ENCODE data around the gene KIAA1549. TPM values are rescaled to one million over a fixed set of nuclear protein-coding genes. Genes with fewer than 3 reads are reported as not detected.
A peak's percentile ranks its signal among the peaks of the same experiment; 100 is the strongest.

KIAA1549 gene
- total RNA-seq, 4 donors from 2014 or later: 0.11 to 2.1 (median 0.28) TPM

DNA sequence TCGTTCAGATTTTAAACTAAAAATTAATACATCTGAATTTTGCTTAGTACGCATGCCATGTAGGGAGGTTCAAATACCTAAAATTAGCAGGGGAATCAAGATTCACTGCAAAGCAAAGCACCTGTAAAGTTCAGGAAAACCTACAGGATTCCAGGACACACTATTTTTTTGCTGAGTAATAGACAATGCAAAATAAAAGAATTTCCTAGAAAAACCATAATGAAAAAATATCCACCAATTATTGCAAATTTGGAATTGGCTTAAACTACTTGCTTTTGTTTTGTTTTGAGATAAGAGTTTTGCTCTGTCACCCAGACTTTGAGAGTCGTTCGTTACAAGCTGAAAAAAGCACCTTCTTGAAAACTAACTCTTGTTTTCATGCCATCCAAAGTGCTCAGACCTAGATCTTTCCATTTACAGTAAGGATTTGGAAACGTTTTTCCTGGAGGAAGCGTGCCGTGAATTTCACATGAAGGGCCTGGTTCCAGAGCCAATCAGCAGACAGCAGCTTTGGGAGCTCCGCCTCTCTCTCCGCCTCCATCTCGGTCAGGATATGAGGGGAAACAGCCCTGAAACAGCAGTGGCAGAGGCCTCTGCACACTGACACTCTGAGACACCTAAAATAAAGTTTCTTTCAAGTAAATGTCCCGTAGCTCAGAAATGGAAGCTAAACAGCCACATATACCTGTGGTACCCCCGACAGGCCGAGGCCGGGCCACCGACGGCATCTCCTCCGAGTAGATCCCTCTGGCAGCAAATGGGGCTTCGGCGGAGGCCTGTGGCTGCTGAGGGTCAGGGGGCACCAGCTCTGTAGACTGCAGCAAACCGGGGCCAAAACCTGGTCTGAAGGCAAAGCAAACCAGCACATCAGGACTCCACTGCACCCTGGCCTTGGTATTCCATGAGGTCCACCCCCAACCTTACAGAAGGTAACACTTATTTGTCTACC is 137.3 kb downstream of the KIAA1549 start:
- TF ChIP-seq, protein P1, sequence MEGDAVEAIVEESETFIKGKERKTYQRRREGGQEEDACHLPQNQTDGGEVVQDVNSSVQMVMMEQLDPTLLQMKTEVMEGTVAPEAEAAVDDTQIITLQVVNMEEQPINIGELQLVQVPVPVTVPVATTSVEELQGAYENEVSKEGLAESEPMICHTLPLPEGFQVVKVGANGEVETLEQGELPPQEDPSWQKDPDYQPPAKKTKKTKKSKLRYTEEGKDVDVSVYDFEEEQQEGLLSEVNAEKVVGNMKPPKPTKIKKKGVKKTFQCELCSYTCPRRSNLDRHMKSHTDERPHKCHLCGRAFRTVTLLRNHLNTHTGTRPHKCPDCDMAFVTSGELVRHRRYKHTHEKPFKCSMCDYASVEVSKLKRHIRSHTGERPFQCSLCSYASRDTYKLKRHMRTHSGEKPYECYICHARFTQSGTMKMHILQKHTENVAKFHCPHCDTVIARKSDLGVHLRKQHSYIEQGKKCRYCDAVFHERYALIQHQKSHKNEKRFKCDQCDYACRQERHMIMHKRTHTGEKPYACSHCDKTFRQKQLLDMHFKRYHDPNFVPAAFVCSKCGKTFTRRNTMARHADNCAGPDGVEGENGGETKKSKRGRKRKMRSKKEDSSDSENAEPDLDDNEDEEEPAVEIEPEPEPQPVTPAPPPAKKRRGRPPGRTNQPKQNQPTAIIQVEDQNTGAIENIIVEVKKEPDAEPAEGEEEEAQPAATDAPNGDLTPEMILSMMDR (IDR thresholded peaks at IDR 0.05): no peak
- no peak for TF ChIP-seq POLR2A (IDR thresholded peaks at IDR 0.05)
- no peak for DNase-seq
- intact Hi-C loops (cut with DNase I): no loop called here

DNA sequence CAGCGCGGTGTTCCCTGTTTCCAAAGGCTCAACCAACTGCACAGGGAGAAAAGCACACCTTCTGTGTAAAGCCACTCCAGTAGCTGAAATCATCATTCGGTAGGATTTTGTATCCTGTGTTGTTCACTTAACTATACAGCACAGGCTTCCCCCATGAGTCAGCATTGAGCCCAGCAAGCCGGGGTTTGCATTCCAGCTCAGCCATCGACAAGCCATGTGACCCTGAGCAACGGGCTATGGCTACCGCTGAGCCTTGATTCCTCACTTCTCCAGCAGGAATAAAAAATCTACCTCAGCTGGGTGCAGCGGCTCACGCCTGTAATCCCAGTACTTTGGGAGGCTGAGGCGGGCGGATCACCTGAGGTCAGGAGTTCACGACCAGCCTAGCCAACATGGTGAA is 139.1 kb downstream of the KIAA1549 start:
- no peak overlapping the region for H3K27ac ChIP-seq
- H3K9me3 ChIP-seq: no peaks in the 10 kb centered on the region
- intact Hi-C loops (cut with DNase I): no loop called here
- no peaks in the 10 kb centered on the region for H3K27me3 ChIP-seq
- no peaks in the 10 kb centered on the region for H3K36me3 ChIP-seq
- no peak for DNase-seq
- no peaks in the 10 kb centered on the region for H3K4me1 ChIP-seq
- H3K4me3 ChIP-seq: no peak overlapping the region
- 70 to 82% methylated on average over 5 of the region's 12 CpGs for WGBS, 2 donors
- TF ChIP-seq, protein P1 (IDR thresholded peaks at IDR 0.05): no peak
- TF ChIP-seq POLR2A (IDR thresholded peaks at IDR 0.05): no peak

More for the DNA sequence above, 137.3 kb downstream of the KIAA1549 start:
- Histone ChIP-seq H3K27ac (no peak overlapping the region), H3K9me3 (no peaks in the 10 kb centered on the region), H3K4me1 (no peaks in the 10 kb centered on the region), H3K36me3 (no peaks in the 10 kb centered on the region), H3K4me3 (no peak overlapping the region), H3K27me3 (no peaks in the 10 kb centered on the region)
- WGBS, 2 donors: 72 to 78% methylated on average over 8 to 11 of the region's 20 CpGs

DNA sequence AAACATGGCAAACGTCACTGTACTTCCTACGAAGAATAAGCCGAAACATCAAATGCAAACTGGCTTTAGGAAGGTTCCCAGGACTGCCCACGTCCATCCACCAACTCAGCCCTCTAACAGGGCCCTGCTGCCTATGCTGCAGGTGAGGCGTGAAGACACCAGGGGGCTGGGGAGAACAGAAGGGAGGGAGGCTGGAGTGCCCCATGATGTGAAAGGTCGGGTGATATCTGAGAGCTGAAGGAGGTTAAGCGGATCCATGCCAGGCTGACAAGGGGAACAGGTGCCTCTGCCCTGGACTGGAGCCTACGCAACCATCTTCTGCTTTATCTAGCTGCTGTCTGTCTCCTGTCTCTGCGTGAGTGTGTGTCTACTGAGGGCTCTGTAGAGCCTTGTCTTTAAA is 143.0 kb downstream of the KIAA1549 start:
- no peak overlapping the region for H3K27ac ChIP-seq
- no peaks in the 10 kb centered on the region for H3K4me1 ChIP-seq

DNA sequence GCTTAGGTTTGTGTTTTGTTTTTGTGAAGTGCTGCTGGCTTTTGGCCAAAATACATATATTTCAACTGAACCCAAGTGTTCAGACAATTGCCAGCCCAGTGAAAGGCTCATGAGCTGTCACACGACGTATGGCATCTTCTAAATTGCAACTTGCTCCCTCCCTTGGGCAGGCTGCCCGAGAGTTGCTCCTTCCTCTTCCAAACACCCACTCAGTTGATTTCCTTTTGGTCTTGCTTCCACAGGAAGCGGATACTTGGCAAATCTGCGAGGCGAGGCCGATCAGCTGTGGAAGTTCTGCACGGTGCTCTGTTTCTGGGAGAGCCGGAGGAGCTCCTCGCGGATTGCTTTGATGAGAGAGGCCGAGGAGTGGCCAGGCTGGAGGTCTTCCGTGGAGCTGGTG is 143.6 kb downstream of the KIAA1549 start:
- intact Hi-C loops (cut with DNase I): no loop called here
- Histone ChIP-seq H3K4me3 (peak overlapping the region in 1 of 4 donors; percentile 43), H3K36me3 (no peaks in the 10 kb centered on the region), H3K27me3 (no peaks in the 10 kb centered on the region), H3K9me3 (no peaks in the 10 kb centered on the region), H3K27ac (no peak overlapping the region), H3K4me1 (no peaks in the 10 kb centered on the region)
- DNase-seq: no peak
- 26 to 52% methylated on average over 3 to 13 of the region's 13 CpGs for WGBS, 2 donors
- TF ChIP-seq, protein P1 (IDR thresholded peaks at IDR 0.05): no peak
- no peak for TF ChIP-seq POLR2A (IDR thresholded peaks at IDR 0.05)

More for the DNA sequence above, 143.0 kb downstream of the KIAA1549 start:
- Histone ChIP-seq H3K36me3 (no peaks in the 10 kb centered on the region), H3K27me3 (no peaks in the 10 kb centered on the region), H3K4me3 (peak overlapping the region in 1 of 4 donors; percentile 43), H3K9me3 (no peaks in the 10 kb centered on the region)
- TF ChIP-seq, protein P1 (IDR thresholded peaks at IDR 0.05): no peak
- TF ChIP-seq POLR2A (IDR thresholded peaks at IDR 0.05): no peak
- DNase-seq: no peak
- intact Hi-C loops (cut with DNase I): no loop called here
- 81 to 85% methylated on average over 9 of the region's 9 CpGs for WGBS, 2 donors

DNA sequence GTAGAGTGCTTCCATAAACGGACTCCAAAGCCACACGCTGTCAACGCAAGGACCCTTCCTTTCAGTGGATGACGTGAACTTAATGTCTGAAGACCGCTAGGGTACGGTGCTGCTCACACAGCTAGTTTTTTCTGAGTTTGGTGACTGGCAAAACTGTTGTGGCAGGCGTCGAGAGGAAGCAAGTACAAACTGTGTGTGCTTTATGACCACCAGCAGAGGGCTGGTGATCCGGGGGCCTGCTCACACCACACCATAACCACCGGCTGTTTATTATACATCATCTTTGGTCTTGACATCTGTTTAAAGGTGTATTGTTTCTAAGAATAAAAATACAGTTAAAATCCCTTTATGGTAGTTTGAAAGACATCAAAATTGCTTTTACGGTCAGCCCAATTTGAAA is 146.1 kb downstream of the KIAA1549 start:
- Histone ChIP-seq H3K27ac (no peak overlapping the region), H3K9me3 (no peaks in the 10 kb centered on the region), H3K36me3 (no peaks in the 10 kb centered on the region), H3K4me3 (no peak overlapping the region), H3K4me1 (no peaks in the 10 kb centered on the region), H3K27me3 (no peaks in the 10 kb centered on the region)
- DNase-seq: no peak
- intact Hi-C loops (cut with DNase I): no loop called here
- WGBS, 2 donors: 88 to 90% methylated on average over 11 of the region's 11 CpGs
- TF ChIP-seq POLR2A (IDR thresholded peaks at IDR 0.05): no peak
- TF ChIP-seq, protein P1 (IDR thresholded peaks at IDR 0.05): no peak
